HG03439 (cell line): Measurements from ENCODE around the gene WNK2.
"Not testable (repeated sequence)": the region's sequence is repeated elsewhere in the genome, so short reads cannot be mapped to it uniquely, and the experiment has no call there.

Experiments
- ATAC-seq: cut with Tn5 transposase; IDR thresholded peaks from one replicate; pipeline ENCODE4 v1.9.1; 2021; ENCODE audit warnings: mild to moderate bottlenecking, moderate library complexity; ENCODE audit not compliant: unreplicated experiment

WNK2 gene

DNA sequence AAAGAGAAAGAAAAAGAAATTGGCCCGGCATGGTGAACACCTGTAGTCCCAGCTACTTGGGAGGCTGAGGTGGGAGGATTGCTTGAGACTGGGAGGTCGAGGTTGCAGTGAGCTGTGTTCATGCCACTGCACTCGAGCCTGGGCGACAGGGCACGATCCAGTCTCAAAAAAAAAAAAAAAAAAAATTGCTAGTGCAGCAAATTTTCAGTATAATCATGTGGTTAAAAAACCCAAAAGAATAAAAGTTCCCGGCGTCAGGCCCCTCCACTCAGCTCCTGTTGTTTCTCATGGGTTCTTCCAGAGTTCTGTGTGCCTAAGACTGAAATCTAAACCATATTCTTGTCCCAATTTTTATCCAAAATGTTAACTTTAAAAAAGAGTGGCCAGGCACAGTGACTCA is 49.1 kb downstream of the WNK2 start:
- no peak for ATAC-seq

- ATAC-seq: no peak
These were observed 50.7 kb downstream of the WNK2 start for GRCh38 chr9:93234600-93234999.

DNA sequence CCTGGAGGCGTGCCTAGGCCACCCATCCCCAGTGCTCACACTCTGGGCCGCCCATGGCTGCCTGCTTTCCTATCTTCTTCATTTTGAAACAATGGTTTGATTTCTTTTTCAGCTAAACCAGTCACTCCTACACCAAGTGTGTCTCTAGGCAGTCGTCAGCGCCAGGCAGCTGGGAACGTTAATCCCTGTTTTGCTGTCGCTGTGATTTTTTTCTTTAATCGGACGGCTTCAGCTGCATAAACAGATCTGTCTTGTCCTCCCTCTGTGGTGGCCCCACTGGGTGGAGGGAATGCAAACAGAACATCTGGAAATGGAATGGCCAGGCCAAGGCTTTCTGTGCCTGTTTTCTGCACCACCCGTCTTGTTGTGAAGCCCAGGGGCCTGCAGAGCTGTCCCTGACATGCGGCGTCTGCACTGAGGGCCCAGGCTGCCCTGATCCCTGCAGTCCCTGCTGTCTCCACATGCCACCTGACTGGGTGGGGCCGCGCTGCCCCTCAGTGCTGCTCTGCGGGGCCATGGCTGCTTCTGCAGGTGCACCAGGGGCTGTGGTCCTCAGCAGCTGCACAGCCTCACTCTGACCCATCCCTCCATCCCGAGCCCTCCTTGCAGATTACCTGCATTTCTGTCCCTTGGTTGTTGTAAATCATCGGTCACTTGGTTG is 51.5 kb downstream of the WNK2 start:
- ATAC-seq: no peak

DNA sequence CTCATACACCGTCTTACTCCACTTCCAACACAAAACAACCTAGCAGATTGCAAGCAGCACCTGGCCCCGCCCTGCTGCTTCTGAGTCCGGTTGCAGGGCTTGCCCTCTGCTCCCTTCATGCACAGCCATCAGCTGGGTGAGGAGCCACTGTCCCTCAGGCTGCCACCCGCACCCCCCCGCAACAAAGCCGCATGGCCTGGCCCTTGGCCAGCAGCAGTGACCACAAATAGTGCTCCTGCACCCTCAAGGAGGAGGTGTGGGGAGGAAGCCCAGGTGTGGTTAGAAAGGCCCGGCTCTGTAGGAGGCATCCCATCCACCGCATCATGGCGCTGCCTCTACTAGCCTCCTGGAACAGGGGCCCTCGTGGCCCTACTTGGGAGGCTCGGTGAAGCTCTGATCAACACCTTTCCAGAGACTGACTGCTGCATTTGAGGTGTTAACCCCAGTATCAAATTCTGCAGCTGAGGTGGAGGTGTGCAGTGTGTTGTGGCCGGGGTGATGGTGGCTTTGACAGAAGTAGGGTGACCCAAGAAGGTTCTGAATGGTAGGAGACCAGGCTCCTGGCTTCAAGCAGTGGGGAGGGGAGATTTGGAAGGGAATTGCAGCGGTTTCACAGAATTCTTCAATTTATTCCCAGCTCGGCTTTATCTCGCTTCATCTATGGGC is 52.7 kb downstream of the WNK2 start:
- ATAC-seq: no peak

DNA sequence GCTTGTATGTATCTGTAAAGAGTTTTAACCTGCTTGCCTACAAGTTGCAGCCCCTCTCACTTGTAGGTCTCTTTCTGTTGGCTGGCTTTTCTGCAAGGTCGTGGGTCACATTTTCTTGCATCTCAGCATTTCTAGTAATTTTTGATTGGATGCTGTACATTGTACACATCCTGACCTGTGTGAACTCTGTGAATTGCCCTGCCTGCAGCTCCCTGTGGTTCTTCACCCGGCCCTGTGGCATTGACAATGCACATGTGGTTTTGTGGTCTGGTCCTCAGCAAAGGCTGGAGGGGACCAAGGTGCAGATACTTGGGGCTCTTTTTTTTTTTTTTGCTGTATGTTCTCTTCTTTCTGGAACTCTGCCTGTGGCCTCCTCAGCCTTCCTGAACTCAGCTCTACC is 53.6 kb downstream of the WNK2 start:
- no peak for ATAC-seq

DNA sequence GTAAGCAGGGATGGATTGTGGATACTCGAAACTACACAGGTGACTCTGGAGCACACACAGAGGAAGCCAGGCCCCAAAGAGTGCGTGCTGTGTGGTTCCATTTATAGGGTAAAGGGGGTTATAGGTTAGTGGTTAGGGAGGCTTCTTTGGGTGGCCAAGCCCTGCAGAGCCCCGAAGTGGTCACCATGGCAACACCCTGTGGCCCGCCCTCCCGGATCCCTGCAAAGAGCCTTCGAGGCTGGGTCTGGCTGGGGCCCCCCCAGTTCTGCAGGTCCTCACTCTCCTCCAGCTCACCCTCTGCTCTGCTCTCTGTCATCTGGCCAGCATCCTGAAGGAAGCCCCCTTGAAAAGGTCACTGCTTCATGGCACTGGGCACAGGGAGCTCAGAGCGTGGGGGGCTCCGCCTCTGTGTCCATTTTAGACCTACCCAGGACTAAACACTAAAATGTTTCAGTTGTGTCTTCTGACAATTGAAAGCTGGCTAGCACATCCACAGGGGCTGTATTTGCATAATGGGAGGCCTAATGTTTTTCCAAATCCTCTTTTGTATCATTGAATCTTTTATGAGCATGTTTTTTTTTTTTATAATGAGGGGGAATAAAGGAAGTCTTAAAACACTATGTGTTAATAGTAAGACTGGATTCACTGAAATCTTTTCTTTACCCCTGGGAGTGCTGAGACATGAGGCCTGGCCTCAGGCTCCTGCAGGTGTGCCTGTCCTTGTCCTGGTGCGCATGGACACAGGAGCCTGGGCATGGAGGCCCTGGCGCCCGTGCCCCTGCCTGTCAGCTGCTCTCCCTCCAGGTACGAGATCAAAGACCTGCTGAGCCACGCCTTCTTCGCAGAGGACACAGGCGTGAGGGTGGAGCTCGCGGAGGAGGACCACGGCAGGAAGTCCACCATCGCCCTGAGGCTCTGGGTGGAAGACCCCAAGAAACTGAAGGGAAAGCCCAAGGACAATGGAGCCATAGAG is 55.3 kb downstream of the WNK2 start:
- no peak for ATAC-seq

DNA sequence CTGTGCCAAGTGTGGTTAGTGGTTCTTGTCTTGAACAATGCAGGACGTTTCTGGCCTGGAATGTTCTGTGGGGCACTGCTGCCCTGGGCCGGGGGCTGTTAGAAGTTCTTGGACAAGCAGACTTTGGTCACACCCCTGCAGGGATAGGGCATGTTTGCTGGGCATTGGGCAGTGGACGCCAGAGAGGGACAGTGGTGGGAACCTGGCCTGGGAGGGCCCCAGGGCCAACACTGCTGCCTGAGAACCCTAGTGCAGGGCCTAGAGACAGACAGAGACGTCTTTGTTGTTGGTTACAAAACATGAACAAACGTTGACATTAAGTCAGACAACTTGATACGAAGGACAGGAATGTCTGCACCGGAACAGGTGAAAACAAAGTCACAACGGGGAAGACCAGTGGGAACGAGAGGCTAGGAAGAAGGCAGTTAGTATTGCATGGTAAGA is 57.0 kb downstream of the WNK2 start:
- ATAC-seq: no peak

- no peak for ATAC-seq
These were observed 59.2 kb downstream of the WNK2 start for GRCh38 chr9:93243112-93243511.

DNA sequence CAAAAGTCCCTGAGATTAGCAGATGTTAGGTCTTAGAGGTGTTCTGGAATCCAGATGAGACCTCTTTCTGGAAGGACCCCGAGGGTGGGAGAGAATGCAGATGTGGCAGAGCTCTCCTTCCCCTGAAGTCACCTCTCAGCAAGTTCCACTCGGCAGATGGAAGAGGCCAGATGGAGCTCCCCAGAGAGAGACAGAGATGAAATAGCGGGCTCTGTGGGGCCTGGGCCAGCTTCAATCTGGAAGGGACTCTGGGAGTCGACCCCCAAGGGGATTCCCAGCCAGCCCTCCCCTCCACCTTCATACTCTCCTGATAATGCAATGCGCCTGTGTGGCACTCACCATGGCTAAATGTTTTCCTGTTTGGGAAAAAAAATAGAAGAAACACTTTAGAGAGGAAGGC is 60.2 kb downstream of the WNK2 start:
- no peak for ATAC-seq

DNA sequence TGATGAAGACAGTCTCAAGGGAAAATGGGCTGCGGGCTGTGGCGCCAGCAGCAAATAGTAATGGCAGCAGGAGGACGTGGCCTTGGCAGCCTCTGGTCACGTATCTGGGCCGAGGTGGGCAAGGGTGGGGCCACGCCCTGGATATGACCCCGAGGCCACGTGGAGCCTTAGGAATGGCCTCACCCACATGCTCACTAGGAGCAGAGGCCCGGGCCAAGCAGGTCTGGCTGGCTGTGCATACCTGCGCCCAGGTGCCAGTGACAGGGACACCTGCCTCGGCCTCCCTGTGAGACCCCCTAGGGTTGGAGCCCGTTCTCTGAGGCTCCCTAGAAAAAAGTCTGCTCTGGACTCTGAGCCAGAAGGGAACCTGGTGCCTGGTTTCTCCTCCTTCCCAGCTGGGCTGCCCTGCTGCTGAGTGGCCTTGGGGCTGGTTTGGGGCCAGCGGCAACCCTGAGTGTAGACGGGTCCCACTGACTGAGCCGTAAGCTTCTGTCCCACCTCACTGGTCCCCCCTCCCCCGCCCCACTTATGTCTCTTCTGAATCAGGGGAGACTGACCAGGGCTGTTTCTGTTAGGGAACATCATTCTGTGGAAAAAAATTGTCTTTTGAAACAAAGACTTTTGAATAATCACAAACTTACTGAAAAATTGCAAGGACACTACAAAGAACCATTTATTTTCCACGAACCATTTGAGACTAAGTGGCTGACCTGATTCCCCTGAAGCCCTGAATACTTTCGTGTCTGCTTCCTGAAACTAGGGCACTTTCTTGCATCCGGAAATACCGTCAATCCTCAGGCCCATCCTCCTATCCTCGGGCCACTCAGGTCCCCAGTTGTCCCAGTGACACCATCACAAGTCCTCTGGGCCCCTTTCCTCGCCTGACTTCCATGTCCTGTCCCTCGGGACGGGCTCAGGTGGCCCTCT is 60.8 kb downstream of the WNK2 start:
- ATAC-seq: no peak

- ATAC-seq: no peak
These were observed 61.6 kb downstream of the WNK2 start for GRCh38 chr9:93245437-93245970.

GRCh38 chr9:93246111-93246510 is 62.2 kb downstream of the WNK2 start:
- ATAC-seq: no peak

DNA sequence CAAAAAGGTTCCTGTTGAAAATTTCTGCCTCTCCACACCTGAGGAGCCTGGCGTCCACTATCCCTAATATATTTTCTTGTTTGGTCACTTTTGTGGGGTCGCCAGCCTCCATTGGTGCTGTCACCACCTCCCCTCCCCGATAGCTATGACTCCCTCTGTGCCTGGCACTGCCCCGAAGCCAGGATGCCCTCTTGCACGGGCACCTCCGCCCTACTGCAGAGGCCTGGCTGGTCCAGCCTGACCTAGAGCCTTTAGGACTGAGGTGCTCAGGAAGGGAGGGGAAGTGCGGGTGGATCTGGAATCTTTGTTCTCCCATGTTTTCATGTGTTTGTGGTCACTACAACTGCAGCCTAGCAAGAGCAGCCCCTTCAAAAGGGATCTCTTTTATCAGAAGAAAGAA is 62.6 kb downstream of the WNK2 start:
- ATAC-seq: no peak

- ATAC-seq: no peak
These were observed 63.3 kb downstream of the WNK2 start for GRCh38 chr9:93247099-93247865.

GRCh38 chr9:93247892-93248291 is 64.0 kb downstream of the WNK2 start:
- ATAC-seq: no peak

- no peak for ATAC-seq
These were observed 64.6 kb downstream of the WNK2 start for GRCh38 chr9:93248386-93249040.

DNA sequence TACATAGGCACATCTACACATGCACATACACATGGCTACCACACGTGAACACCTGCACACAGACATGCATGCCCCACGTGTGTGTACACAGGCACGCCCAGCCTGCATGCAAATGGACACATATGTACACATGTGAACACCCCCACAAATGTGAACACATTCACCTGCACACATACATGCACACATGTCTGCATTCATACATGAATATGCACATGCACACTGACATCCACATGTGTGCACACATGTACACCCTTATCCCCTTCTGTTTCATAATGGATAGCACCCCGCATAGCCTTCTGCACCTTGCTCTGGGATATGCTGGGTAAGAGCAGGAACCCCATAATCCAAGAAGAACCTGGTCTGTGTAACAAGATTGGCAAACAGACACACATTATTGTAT is 66.2 kb downstream of the WNK2 start:
- no peak for ATAC-seq

- not testable (repeated sequence) for ATAC-seq
These were observed 67.4 kb downstream of the WNK2 start for GRCh38 chr9:93251309-93251708.
